GM18498 (cell line): ENCODE data around the gene KCNMA1.

Experiments used
- ATAC-seq: cut with Tn5 transposase; IDR thresholded peaks from one replicate; pipeline ENCODE4 v1.9.1; 2021; ENCODE audit warnings: mild to moderate bottlenecking, moderate library complexity; ENCODE audit not compliant: unreplicated experiment

Gene KCNMA1

GRCh38 chr10:77383861-77384553 is 253.6 kb downstream of the KCNMA1 start:
- no peak for ATAC-seq

- no peak for ATAC-seq
These were observed 255.9 kb downstream of the KCNMA1 start for GRCh38 chr10:77381750-77382149.

- no peak for ATAC-seq
These were observed 256.9 kb downstream of the KCNMA1 start for GRCh38 chr10:77380723-77381122.

- no peak for ATAC-seq
These were observed 257.4 kb downstream of the KCNMA1 start for GRCh38 chr10:77380191-77380590.

GRCh38 chr10:77378366-77379349 is 258.9 kb downstream of the KCNMA1 start:
- no peak for ATAC-seq

- ATAC-seq, result no peak
These were observed 259.8 kb downstream of the KCNMA1 start for GRCh38 chr10:77377678-77378352.

GRCh38 chr10:77377034-77377433 is 260.6 kb downstream of the KCNMA1 start:
- ATAC-seq, result no peak

GRCh38 chr10:77374189-77374656 is 263.4 kb downstream of the KCNMA1 start:
- no peak for ATAC-seq

GRCh38 chr10:77371848-77372799 is 265.5 kb downstream of the KCNMA1 start:
- no peak for ATAC-seq

- no peak for ATAC-seq
These were observed 266.2 kb downstream of the KCNMA1 start for GRCh38 chr10:77371421-77371820.

- no peak for ATAC-seq
These were observed 269.6 kb downstream of the KCNMA1 start for GRCh38 chr10:77368006-77368405.

GRCh38 chr10:77363210-77363609 is 274.4 kb downstream of the KCNMA1 start:
- no peak for ATAC-seq

- no peak for ATAC-seq
These were observed 275.8 kb downstream of the KCNMA1 start for GRCh38 chr10:77361831-77362230.

GRCh38 chr10:77361426-77361825 is 276.2 kb downstream of the KCNMA1 start:
- no peak for ATAC-seq

GRCh38 chr10:77360835-77361234 is 276.8 kb downstream of the KCNMA1 start:
- ATAC-seq, result no peak

- ATAC-seq, result no peak
These were observed 277.6 kb downstream of the KCNMA1 start for GRCh38 chr10:77359950-77360520.

GRCh38 chr10:77359287-77359691 is 278.3 kb downstream of the KCNMA1 start:
- no peak for ATAC-seq

GRCh38 chr10:77358656-77359055 is 279.0 kb downstream of the KCNMA1 start:
- no peak for ATAC-seq

GRCh38 chr10:77357611-77358310 is 279.8 kb downstream of the KCNMA1 start:
- no peak for ATAC-seq
